ENCODE data around the gene B3GAT2.
A peak's percentile ranks its signal among the peaks of the same experiment; 100 is the strongest.

DNA sequence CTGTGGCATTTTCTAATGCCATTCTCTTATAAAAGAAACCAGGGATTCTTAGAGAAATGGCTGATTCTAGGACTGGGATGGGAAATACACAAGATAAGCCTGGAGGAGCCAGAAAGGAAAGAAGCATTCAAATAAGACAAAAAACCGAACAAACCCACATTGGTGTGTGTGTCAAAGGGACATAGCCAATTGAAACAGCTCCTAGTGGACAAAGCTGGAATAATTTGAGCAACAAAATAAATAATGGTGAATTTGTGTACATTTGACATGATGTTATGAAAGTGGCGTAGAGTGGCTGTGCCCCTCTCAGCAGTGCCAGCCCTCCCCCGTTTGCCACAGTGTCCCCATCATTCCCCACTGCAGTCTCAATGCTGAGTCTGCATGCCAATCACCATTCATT, 55.5 kb downstream of the B3GAT2 start:
- TF ChIP-seq, protein P1, sequence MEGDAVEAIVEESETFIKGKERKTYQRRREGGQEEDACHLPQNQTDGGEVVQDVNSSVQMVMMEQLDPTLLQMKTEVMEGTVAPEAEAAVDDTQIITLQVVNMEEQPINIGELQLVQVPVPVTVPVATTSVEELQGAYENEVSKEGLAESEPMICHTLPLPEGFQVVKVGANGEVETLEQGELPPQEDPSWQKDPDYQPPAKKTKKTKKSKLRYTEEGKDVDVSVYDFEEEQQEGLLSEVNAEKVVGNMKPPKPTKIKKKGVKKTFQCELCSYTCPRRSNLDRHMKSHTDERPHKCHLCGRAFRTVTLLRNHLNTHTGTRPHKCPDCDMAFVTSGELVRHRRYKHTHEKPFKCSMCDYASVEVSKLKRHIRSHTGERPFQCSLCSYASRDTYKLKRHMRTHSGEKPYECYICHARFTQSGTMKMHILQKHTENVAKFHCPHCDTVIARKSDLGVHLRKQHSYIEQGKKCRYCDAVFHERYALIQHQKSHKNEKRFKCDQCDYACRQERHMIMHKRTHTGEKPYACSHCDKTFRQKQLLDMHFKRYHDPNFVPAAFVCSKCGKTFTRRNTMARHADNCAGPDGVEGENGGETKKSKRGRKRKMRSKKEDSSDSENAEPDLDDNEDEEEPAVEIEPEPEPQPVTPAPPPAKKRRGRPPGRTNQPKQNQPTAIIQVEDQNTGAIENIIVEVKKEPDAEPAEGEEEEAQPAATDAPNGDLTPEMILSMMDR (IDR thresholded peaks at IDR 0.05): peak; percentile 59
- TF ChIP-seq, protein P2, sequence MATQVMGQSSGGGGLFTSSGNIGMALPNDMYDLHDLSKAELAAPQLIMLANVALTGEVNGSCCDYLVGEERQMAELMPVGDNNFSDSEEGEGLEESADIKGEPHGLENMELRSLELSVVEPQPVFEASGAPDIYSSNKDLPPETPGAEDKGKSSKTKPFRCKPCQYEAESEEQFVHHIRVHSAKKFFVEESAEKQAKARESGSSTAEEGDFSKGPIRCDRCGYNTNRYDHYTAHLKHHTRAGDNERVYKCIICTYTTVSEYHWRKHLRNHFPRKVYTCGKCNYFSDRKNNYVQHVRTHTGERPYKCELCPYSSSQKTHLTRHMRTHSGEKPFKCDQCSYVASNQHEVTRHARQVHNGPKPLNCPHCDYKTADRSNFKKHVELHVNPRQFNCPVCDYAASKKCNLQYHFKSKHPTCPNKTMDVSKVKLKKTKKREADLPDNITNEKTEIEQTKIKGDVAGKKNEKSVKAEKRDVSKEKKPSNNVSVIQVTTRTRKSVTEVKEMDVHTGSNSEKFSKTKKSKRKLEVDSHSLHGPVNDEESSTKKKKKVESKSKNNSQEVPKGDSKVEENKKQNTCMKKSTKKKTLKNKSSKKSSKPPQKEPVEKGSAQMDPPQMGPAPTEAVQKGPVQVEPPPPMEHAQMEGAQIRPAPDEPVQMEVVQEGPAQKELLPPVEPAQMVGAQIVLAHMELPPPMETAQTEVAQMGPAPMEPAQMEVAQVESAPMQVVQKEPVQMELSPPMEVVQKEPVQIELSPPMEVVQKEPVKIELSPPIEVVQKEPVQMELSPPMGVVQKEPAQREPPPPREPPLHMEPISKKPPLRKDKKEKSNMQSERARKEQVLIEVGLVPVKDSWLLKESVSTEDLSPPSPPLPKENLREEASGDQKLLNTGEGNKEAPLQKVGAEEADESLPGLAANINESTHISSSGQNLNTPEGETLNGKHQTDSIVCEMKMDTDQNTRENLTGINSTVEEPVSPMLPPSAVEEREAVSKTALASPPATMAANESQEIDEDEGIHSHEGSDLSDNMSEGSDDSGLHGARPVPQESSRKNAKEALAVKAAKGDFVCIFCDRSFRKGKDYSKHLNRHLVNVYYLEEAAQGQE (IDR thresholded peaks at IDR 0.05; ENCODE audit: insufficient read depth in 1 of 2, low read depth in 2 of 2, low read length in 1 of 2): no peak
